ENCODE measurements around the gene ERCC3.
"Not testable (repeated sequence)": the region's sequence is repeated elsewhere in the genome, so short reads cannot be mapped to it uniquely, and the experiment has no call there.

The ERCC3 gene

DNA sequence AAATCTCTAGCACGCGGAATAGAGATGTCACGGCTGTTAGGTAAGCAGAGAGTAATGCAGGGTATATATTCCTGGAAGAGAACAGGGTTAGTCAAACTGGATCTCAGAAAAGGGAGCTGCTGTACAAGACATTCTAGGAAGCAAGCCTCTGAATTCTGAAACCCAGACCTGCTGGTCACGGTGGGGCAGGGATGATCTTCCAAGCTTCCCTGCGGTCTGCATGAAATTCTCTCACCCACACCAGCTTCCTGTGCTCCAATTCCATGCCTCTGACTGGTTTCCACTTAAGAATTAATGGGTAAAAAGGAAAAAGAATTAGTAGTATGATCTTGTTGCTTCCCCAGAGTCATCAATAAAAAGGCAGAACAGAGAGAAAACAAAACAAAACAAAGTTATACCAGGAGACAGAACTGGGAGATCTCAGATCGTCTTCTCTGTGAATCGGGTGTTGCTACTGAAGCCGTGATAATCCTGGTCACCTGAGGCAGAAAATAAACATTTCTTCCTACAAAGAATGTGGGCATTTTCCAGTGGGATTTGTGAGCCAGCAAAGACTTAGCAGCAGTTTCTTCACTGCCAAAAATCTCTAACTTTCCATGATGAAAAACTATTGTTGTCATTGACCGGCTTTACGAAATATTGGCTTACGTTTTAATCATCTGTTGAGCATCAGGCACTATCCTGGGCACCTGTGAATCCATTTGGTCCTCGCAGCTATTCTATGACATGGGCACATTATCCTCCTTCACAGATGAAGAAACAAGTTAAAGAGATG lies 68.6 kb downstream of the ERCC3 start:
- TF ChIP-seq, protein P1, sequence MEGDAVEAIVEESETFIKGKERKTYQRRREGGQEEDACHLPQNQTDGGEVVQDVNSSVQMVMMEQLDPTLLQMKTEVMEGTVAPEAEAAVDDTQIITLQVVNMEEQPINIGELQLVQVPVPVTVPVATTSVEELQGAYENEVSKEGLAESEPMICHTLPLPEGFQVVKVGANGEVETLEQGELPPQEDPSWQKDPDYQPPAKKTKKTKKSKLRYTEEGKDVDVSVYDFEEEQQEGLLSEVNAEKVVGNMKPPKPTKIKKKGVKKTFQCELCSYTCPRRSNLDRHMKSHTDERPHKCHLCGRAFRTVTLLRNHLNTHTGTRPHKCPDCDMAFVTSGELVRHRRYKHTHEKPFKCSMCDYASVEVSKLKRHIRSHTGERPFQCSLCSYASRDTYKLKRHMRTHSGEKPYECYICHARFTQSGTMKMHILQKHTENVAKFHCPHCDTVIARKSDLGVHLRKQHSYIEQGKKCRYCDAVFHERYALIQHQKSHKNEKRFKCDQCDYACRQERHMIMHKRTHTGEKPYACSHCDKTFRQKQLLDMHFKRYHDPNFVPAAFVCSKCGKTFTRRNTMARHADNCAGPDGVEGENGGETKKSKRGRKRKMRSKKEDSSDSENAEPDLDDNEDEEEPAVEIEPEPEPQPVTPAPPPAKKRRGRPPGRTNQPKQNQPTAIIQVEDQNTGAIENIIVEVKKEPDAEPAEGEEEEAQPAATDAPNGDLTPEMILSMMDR (IDR thresholded peaks at IDR 0.05; ENCODE audit: insufficient read depth, low read length, poor library complexity, severe bottlenecking) = no peak
- no peak overlapping the region for H3K4me3 ChIP-seq (replicated peaks; ENCODE audit: low read depth, low read length)
- no peak for DNase-seq (ENCODE audit: extremely low read depth, insufficient read length)

DNA sequence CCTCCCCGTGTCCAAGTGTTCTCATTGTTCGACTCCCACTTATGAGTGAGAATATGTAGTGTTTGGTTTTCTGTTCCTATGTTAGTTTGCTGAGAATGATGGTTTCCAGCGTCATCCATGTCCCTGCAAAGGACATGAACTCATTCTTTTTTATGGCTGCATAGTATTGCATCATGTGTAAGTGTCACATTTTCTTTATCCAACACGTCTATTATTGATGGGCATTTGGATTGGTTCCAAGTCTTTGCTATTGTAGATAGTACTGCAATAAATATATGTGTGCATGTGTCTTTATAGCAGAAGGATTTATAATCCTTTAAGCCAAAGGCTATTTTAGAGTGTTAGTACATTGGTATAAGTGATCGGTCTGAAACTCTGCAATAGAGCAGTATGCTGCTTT lies 69.8 kb downstream of the ERCC3 start:
- not testable (repeated sequence) for H3K4me3 ChIP-seq (replicated peaks; ENCODE audit: low read depth, low read length); H3K27me3 ChIP-seq (replicated peaks; ENCODE audit: control insufficient read depth, insufficient read depth, low read length); H3K36me3 ChIP-seq (ENCODE audit: control insufficient read depth, insufficient read depth, low read length); DNase-seq (ENCODE audit: extremely low read depth, insufficient read length)

More for the DNA sequence above, 68.6 kb downstream of the ERCC3 start:
- H3K36me3 ChIP-seq (ENCODE audit: control insufficient read depth, insufficient read depth, low read length) = no peaks in the 10 kb centered on the region
- H3K27me3 ChIP-seq (replicated peaks; ENCODE audit: control insufficient read depth, insufficient read depth, low read length) = no peaks in the 10 kb centered on the region; the same call in 1 of the 2 replicates

DNA sequence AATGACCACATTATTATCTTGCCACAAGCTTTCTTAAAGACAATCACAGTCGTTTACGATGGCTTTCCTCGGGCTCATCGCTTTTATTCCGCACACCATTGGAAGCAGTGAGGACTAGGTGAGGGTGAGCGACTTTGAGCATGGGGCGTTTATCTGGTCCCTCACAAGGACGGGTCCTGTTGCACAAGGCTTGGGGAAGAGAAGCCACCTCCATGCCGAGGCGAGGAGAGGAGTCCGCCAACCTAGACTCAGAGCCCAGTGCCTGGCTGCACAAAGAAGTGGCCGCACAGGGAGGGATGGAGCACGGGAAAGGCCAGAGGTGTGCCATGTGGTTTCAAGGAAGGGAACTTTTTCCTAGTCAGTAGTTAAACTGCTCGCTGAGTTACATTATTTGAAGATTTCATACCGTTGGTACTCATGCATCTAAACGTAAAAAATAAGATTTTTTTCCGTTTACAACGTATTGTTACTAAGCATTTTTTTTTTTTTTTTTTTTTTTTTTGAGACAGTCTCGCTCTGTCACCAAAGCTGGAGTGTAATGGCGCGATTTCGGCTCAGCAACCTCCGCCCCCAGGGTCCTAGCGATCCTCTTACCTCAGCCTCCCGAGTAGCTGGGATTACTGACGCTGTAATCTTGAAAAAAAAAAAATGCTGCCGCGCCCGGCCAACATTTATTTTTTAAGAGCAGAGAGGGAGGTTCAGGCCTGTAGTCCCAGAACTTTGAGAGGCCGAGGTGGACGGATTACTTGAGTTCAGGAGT lies 73.0 kb downstream of the ERCC3 start:
- Histone ChIP-seq H3K4me3 (replicated peaks; ENCODE audit: low read depth, low read length) (no peak overlapping the region), H3K27me3 (replicated peaks; ENCODE audit: control insufficient read depth, insufficient read depth, low read length) (no peaks in the 10 kb centered on the region; the same call in none of the 2 replicates), H3K36me3 (ENCODE audit: control insufficient read depth, insufficient read depth, low read length) (no peaks in the 10 kb centered on the region)
- DNase-seq (ENCODE audit: extremely low read depth, insufficient read length) = no peak
- TF ChIP-seq, protein P1 (IDR thresholded peaks at IDR 0.05; ENCODE audit: insufficient read depth, low read length, poor library complexity, severe bottlenecking) = no peak

DNA sequence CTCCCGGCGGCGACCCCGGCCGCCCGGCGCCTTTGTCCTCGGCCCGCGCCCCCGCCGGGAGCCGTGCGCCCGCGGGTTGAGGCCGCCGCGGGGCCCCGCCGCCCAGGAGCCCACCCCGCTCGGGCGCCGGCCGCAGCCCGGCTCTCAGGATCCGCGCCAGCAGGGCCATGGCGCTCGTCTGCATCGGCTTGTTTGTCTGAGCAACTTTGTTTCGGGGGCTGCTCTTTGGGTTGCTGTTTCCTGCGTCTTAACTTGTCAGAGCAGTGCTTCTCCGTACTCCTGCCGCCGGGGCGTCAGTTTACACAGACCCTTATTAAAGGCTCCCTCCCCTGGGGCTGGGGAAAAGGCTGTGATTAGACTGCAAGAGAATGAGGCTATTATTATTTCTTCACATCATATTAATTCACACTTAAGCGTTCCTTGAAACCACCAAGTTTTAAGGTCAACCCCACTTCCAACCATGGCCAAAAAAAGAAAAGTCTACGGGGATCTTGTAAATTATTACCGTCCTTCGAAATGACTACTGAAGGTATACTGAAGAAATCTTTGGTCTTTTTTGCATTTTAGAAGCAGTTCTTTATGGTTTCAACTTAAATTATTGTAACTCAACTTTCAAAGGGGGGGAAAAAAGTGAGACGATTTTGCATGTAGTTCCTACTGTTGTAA lies 73.7 kb downstream of the ERCC3 start, which contains the start of gene CYP27C1:
Gene CYP27C1 (minus strand): TSS at position 198 of the 666 bp plus-strand sequence. CDS start 29 bp downstream, at position 169.
- no peak for DNase-seq (ENCODE audit: extremely low read depth, insufficient read length)
- no peak within 1 kb of the TSS; the same call in 1 of the 2 replicates for H3K4me3 ChIP-seq (replicated peaks; ENCODE audit: low read depth, low read length)
- no peaks in the 10 kb centered on the region; the same call in none of the 2 replicates for H3K27me3 ChIP-seq (replicated peaks; ENCODE audit: control insufficient read depth, insufficient read depth, low read length)
- H3K36me3 ChIP-seq (ENCODE audit: control insufficient read depth, insufficient read depth, low read length) = no peaks in the 10 kb centered on the region
- TF ChIP-seq, protein P1 (IDR thresholded peaks at IDR 0.05; ENCODE audit: insufficient read depth, low read length, poor library complexity, severe bottlenecking) = no peak

DNA sequence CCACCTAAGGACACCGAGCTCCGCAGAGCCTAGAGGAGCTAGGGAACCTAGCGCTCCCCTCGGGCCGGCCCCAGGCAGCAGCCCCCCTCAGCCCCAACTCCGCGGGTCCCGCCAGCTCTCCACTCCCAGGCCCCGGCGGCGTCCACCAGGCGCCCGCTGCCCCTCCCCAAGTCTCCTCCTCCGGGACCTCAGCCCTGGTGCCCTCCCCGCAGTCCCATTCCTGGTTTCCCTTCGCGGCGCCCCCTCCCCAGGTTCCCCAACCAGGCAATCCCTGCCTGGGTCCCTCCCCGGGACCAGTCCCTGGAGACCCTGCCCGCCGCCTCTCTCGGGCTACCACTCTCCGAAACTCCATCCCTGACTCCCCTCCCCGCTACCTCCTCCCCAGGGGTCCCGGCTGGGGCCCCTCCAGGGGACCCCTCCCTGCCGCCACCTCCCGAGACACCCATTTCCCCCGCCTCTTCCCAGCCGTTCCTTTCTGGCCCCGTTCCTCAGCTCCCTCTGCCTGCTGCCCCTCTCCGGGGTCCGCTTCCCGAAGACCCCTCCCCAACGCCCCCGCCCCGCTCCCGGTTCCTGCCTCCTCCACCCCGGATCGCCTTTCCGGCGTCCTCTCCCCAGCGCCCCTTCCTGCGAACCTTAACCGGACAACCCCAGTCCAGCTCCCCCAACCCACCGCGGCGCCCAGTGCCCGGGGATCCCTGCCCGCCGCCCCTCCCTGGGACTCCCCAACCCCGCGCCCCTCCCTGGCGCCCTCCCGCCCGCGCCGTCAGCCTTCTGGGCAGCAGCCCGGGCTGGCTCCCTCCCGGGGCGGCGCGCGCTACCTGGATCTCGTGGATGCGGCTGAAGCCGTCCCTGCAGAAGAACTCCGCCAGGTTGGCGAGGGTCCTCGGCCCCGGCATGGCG lies 74.5 kb downstream of the ERCC3 start:
- Histone ChIP-seq H3K36me3 (ENCODE audit: control insufficient read depth, insufficient read depth, low read length) (no peaks in the 10 kb centered on the region), H3K4me3 (replicated peaks; ENCODE audit: low read depth, low read length) (no peak overlapping the region; the same call in 1 of the 2 replicates), H3K27me3 (replicated peaks; ENCODE audit: control insufficient read depth, insufficient read depth, low read length) (no peaks in the 10 kb centered on the region; the same call in none of the 2 replicates)
- TF ChIP-seq, protein P1 (IDR thresholded peaks at IDR 0.05; ENCODE audit: insufficient read depth, low read length, poor library complexity, severe bottlenecking) = no peak
- no peak for DNase-seq (ENCODE audit: extremely low read depth, insufficient read length)
